ENCODE measurements around the gene KRT81.

- no peak for TF ChIP-seq CTCF (IDR thresholded peaks at IDR 0.05; ENCODE audit: low read depth, low read length)
- TF ChIP-seq MAX (IDR thresholded peaks at IDR 0.05; ENCODE audit: low read depth, low read length): no peak
- no peak for TF ChIP-seq POLR2A (IDR thresholded peaks at IDR 0.05; ENCODE audit: extremely low read depth, insufficient read length)
- no peak for TF ChIP-seq MYC (IDR thresholded peaks at IDR 0.05; ENCODE audit: low read depth, low read length)
Observed at GRCh38 chr12:52296572-52297215, 5.4 kb upstream of the KRT81 start.

Data from NB4 (cell line).